Stimulated activated CD8-positive, alpha-beta memory T cell treated with anti-CD3 and anti-CD28 coated beads, Interleukin-7, amount 100 ng/mL, for 48 hours (primary cell): ENCODE measurements around the gene LHX1.

Source experiments
- DNase-seq, 2 donors: peaks; one replicate each; pipeline ENCODE4 v3.0.0-alpha.2; 2020; ENCODE audit warnings: low read depth in 1 of 2; ENCODE audit errors: extremely low read depth in 1 of 2

Gene LHX1

DNA sequence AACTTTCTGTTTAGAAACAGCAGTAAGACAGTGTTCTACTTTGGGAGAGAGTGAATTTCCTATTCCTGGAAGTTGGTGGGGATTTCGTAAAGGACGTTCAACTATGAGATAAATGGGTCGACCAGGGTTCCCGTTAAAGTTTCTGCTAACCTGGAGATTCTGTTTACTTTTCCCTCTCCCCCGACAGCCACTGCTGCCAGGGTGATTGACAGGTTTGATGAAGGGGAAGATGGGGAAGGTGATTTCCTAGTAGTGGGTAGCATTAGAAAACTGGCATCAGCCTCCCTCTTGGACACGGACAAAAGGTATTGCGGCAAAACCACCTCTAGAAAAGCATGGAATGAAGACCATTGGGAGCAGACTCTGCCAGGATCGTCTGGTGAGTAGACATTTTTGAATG lies 12.8 kb downstream of the LHX1 start:
- no peak for DNase-seq

GRCh38 chr17:36951084-36951789 lies 14.0 kb downstream of the LHX1 start:
- no peak for DNase-seq

DNA sequence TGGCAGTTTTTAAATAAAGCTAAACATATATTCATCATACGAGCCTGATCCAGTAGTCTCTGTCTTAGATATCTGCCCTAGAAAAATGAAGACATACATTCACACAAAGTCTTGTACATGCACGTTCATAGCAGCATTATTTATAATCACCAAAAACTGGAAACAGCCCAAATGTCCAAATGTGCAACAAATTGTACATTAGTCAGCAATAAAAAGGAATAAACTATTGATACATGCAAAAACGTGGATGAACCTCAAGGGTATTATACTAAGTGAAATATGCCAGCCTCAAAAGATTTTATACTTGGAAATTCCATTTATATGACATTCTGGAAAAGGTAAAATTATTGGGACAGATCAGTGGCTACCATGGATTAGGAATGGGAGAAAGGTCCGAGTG lies 34.2 kb downstream of the LHX1 start:
- DNase-seq = no peak

DNA sequence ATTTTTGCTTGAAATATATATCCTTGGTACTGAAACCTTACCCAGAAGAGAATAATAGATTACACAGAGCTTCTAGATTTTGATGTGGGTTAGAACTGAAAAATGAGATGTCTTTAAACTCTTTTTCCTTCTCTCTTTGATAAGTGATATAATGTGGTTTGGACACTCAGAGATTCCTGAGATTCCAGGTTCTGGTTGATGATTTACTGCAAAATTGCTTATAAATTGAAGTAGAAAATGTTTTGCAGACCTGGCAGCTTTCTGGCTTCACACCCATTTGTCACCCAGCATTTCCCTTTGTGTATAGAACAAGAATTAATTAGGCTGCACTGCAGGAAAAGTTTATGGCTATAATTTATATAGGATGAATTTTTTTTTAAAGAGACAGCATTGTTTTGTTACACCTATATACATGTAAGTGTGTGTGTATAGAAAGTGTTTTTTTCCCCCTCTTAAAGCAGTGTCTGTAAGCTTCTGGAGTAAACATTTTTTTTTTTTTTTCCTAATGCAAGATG lies 35.0 kb downstream of the LHX1 start:
- no peak for DNase-seq

DNA sequence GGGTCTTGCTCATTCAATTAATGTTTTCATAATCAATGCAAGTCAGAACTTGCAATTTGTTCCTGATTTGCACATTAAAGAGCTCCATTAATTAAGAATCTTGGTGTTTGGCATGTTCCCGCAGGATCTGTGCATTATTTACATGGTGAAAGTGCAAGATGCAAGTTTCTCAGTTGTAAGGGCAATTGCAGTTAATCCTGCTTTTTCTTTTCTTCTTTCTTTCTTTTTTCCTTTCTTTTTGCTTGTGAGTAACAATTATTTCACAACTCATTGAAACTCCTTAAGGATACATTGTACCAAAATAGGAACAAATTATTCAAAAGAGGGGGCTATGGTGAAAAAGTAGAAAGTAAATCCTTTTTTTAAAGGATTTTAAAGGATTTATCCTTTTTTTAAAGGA lies 35.6 kb downstream of the LHX1 start:
- no peak for DNase-seq

DNA sequence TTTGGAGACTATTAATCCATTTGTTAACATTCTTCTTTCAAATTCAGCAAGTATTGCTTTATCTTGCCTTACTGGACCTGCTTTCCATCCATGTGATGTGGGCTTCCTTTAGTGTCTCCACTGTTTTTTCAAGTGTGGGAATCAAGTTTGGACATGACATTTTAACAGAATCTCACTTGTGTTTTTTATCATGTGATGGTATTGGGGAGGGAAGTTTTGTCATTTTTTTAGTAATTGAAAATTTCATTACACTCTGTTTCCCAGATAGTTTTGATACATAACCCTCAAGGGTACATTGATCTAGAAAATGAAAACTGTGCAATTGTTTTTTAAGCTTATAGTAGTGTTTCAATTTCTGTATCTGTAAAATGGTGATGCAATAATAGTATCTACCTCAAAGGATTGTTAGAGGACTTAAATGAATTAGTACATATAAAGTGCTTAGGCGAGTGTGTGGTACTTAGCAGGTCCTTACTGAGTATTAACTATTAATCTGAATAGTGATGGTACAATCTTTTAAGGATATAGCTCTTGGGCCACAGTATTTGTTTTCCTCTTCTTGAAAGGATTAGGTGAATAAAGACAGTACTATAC lies 38.7 kb downstream of the LHX1 start:
- DNase-seq = no peak

GRCh38 chr17:36977066-36977465 lies 39.8 kb downstream of the LHX1 start:
- DNase-seq = no peak

DNA sequence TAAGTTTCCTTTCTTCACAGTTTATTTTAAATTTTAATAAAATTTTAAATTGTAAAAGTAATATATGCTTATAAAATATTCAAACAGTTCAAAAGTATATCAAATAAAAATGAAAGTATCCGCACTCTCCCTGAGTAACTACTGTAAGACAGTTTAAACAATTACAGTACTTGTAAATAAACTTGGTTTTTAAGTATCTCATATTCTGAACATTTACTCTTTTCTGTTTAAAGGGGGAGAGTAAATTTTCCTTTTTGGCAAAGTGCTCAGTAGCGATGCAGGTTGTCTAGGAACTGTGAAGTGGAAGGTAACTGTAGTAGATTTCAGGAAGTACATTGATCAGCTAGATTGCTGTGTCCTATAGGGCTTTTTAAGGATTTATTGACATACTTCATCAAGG lies 40.3 kb downstream of the LHX1 start:
- DNase-seq = no peak

DNA sequence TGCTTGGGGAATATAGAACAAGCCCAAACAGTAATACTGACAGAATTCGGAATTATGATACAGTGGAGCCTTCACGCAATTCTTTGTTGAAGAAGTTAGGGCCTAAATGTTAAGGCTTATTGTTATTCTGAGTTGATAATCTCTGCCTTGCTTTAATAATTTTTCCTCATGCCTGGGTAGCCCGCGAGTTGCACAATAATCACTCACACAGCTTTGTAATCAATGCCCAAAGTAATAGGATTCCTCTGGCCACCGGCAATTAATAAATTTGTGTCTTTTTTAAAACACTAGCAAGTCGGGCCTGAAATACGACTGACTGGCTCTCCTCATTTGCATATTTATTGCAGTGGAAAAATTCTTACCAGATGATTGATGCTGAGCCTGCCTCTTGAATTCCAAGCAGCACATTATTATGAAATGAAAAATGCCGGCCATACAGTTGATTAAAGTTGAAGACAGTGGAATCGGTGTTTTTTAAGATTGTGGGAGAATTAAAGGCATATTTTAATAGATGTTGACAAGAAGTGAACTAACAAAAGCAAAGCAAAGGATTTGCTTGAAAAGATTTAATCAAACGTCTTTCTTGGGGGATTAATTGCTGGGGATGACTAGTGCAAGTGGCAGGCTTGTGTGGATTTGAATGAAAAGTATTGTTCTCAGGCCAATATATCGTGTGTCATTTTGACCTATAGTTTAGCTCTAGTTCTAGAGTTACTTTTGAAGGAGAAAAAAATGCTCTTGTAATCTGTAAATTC lies 41.7 kb downstream of the LHX1 start:
- DNase-seq = no peak

DNA sequence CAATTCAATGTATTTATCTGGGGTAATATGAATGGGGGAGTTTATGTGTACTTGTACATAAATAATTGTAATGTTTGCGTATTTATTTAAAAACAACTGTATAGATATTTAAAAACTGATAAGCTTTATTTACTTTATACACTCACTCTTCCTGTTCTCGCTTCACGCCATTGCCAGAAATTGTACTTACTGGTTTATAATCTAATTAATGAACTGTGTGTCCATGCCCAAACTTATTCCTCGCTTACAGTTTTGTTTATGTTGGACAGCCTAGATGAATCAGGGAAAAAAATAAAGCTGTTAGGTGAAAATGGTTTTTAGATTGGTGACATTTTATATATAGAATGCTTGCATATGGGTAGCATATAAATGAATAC lies 42.3 kb downstream of the LHX1 start:
- no peak for DNase-seq

DNA sequence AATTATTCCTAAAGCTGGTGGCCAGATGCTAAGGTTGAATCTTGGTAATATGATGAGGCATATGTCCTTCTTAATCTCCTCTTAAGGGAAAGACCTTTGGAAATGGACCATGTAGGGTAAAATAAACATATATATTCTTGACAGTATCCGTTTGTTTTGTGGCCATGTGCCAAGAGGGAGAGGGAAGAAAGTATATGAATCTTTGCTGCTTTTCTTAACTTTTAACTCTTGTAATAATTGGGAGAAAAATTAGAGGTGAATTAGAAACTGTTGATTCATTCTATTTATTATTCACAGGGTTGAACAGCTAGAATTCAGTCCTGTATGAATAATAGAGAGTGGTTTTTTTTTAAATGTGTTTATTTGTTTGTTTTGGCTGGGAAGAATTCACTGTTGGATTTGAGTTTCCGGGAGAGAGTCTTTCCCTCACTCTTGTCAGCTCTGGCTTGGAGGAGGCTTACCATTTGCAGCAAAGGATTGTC lies 43.0 kb downstream of the LHX1 start:
- no peak for DNase-seq

DNA sequence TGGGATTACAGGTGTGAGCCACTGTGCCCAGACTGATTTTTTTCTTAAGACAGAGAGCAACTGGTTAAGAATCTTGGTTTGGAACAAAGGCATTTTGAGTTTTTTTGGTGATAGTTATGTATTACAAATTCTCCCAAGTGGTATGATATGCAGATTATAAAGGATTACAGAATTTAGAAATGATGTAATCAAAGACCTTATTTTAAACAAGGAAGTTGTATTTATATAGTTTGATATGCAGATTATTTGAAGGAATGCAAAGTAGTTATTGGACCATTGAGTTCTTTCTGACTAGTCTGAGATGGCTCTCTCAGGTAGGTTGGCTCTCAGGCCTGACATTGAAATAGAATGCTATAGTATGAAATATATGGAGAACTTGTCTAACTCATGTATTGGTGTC lies 46.3 kb downstream of the LHX1 start:
- no peak for DNase-seq

DNA sequence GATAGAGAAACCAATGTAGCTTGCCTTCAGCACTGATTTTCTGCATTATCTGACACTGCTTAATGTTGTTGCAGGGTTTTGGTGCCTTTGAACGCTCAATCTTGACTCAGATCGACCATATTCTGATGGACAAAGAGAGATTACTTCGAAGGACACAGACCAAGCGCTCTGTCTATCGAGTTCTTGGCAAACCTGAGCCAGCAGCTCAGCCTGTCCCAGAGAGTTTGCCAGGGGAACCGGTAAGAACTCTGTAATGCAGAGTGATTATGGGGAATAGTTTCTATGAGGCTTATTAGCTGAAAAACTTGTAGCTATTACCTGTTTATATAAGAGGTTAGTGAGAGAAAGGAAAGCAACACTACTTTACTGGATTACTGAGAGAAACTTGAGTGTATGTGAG lies 51.9 kb downstream of the LHX1 start:
- no peak for DNase-seq

DNA sequence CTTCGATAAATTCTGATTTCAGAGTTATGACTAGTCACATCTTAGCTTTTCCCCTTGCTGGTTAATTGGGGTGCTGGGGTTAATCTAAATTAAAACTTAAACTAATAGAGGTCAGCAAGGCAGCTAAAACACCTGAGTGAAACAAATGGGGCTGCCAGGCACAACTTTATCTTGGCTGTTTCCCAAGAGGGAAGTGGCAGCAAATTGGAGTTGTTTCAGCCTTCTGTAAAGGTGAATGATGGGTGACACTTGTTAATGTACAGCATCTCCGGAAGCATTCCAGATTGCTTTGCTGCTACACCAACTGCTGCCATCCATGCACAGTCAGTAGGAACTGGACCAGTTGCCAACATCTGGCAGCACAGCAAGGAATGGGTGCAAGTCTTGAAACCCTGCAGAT lies 55.4 kb downstream of the LHX1 start:
- no peak for DNase-seq

- no peak for DNase-seq
Observed at GRCh38 chr17:36993227-36993626, 56.0 kb downstream of the LHX1 start.
